ENCODE data around the gene ST6GALNAC5.

Gene ST6GALNAC5

DNA sequence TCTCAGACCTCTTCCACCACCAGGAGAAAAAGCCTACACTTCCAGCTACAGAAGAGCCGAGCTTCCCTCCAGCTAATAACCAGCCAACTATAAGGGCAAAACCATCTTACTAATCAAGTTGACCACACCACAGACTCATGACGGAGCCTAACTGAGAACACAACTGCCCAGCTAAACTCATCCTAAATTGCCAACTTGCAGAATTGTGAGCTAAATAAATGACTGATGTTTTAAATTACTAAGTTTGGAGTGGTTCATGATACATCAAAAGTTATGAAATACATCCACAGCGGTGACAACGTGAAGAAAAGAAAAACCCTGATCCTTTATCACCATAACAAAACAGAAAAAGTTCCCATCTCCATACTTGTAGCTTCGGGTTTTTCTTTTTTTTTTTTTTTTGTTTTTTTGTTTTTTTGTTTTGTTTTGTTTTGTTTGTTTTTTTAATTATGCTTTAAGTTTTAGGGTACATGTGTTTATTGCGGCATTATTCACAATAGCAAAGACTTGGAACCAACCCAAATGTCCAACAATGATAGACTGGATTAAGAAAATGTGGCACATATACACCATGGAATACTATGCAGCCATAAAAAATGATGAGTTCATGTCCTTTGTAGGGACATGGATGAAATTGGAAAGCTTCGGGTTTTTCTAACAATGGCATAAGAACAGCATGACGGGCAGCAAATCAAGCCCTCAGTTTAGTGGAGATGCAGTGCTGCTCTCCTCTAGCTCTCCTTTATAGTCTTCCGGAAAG is 229.4 kb downstream of the ST6GALNAC5 start:
- CTCF ChIA-PET: no interaction called here

DNA sequence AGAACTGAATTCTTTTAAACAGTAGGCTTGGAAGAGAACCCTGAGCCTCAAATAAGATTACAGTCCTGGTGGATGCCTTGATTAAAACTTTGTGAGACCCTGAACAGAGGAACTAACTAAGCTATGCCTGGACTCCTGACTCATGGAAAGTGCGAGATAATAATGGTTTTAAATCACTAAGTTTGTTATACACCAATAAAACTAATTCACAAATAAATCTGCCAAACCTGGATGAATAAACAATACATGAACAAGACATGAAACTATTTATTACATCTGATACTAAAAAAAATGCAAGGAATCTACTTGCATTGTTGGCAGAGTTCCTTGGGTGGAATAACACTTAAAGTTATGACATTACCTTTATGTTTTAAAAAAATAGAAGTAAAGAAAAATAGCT is 233.6 kb downstream of the ST6GALNAC5 start:
- H3K27ac ChIP-seq (ENCODE audit: extremely low read depth, low read depth, low read length): no peak overlapping the region
- ChIA-PET CTCF (interaction anchor here (0.6 kb wide), 1 partner anchor 338 kb away, joined by 4 read pairs; no protein-coding TSS in a partner anchor), POLR2A (no interaction called here)
- H3K9me3 ChIP-seq (ENCODE audit: control insufficient read depth, insufficient read depth, low read depth, low read length): no peaks in the 10 kb centered on the region
- TF ChIP-seq, protein P1, sequence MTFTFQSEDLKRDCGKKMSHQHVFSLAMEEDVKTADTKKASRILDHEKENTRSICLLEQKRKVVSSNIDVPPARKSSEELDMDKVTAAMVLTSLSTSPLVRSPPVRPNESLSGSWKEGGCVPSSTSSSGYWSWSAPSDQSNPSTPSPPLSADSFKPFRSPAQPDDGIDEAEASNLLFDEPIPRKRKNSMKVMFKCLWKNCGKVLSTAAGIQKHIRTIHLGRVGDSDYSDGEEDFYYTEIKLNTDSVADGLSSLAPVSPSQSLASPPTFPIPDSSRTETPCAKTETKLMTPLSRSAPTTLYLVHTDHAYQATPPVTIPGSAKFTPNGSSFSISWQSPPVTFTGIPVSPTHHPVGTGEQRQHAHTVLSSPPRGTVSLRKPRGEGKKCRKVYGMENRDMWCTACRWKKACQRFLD (tag by site-specific recombination; IDR thresholded peaks at IDR 0.05): no peak
- no peak for TF ChIP-seq ZSCAN23 (tag by site-specific recombination; IDR thresholded peaks at IDR 0.05)
- no peak for TF ChIP-seq ZXDB (tag by site-specific recombination; IDR thresholded peaks at IDR 0.05)
- no peak overlapping the region for H3K4me3 ChIP-seq (ENCODE audit: low read depth, low read length)
- H3K36me3 ChIP-seq (ENCODE audit: control insufficient read depth in 2 of 2, insufficient read depth in 1 of 2, low read length in 2 of 2): no peaks in the 10 kb centered on the region
- no peaks in the 10 kb centered on the region for H3K4me1 ChIP-seq (ENCODE audit: control insufficient read depth, insufficient read depth, low read length)

More for the DNA sequence above, 229.4 kb downstream of the ST6GALNAC5 start:
- Histone ChIP-seq H3K27ac (ENCODE audit: extremely low read depth, low read depth, low read length) (no peak overlapping the region), H3K4me3 (ENCODE audit: low read depth, low read length) (no peak overlapping the region), H3K4me1 (ENCODE audit: control insufficient read depth, insufficient read depth, low read length) (no peaks in the 10 kb centered on the region), H3K9me3 (ENCODE audit: control insufficient read depth, insufficient read depth, low read depth, low read length) (no peaks in the 10 kb centered on the region), H3K36me3 (ENCODE audit: control insufficient read depth in 2 of 2, insufficient read depth in 1 of 2, low read length in 2 of 2) (no peaks in the 10 kb centered on the region)
- POLR2A ChIA-PET: interaction anchor here (0.7 kb wide), 1 partner anchor 961 kb away, joined by 4 read pairs; no protein-coding TSS in a partner anchor
- TF ChIP-seq ZNF610 (tag by site-specific recombination; IDR thresholded peaks at IDR 0.05; ENCODE audit: borderline replicate concordance) (no peak), ZNF341 (tag by site-specific recombination; IDR thresholded peaks at IDR 0.05; ENCODE audit: low read depth) (no peak), ZNF146 (tag by site-specific recombination; IDR thresholded peaks at IDR 0.05) (peak; percentile 72), ZNF660 (tag by site-specific recombination; IDR thresholded peaks at IDR 0.05) (no peak)
- TF ChIP-seq, protein P2, sequence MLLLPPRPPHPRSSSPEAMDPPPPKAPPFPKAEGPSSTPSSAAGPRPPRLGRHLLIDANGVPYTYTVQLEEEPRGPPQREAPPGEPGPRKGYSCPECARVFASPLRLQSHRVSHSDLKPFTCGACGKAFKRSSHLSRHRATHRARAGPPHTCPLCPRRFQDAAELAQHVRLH (tag by site-specific recombination; IDR thresholded peaks at IDR 0.05): peak; percentile 68; the same call in 1 of the 2 replicates
- TF ChIP-seq, protein P3, sequence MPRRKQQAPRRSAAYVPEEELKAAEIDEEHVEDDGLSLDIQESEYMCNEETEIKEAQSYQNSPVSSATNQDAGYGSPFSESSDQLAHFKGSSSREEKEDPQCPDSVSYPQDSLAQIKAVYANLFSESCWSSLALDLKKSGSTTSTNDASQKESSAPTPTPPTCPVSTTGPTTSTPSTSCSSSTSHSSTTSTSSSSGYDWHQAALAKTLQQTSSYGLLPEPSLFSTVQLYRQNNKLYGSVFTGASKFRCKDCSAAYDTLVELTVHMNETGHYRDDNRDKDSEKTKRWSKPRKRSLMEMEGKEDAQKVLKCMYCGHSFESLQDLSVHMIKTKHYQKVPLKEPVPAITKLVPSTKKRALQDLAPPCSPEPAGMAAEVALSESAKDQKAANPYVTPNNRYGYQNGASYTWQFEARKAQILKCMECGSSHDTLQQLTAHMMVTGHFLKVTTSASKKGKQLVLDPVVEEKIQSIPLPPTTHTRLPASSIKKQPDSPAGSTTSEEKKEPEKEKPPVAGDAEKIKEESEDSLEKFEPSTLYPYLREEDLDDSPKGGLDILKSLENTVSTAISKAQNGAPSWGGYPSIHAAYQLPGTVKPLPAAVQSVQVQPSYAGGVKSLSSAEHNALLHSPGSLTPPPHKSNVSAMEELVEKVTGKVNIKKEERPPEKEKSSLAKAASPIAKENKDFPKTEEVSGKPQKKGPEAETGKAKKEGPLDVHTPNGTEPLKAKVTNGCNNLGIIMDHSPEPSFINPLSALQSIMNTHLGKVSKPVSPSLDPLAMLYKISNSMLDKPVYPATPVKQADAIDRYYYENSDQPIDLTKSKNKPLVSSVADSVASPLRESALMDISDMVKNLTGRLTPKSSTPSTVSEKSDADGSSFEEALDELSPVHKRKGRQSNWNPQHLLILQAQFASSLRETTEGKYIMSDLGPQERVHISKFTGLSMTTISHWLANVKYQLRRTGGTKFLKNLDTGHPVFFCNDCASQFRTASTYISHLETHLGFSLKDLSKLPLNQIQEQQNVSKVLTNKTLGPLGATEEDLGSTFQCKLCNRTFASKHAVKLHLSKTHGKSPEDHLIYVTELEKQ (tag by site-specific recombination; IDR thresholded peaks at IDR 0.05; ENCODE audit: borderline replicate concordance): no peak
- TF ChIP-seq, protein P1 (tag by site-specific recombination; IDR thresholded peaks at IDR 0.05): no peak

DNA sequence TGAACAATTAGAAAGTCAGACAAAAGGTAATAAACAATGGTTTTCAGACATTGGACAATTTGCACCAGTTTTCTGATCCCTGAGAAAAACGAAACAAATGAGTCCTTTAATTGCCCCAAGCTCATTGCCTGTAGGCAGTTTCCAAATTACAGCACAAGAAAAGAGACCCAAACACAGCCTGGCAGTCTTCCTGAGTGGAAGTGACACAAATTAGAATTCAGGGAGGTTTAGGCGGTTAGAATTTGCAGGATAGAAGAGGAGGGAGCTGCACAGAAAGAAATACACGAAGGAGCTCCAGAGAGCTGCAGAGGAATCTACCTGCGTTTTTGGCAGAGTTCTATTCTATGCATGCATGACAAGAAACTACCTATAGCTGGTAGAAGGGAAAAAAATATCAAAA is 236.2 kb downstream of the ST6GALNAC5 start:
- POLR2A ChIA-PET: interaction anchor here (0.6 kb wide), 1 partner anchor 127 kb away, joined by 4 read pairs; no protein-coding TSS in a partner anchor
- CTCF ChIA-PET: interaction anchor here (0.7 kb wide), 1 partner anchor 39 kb away, joined by 3 read pairs; no protein-coding TSS in a partner anchor
- TF ChIP-seq ZNF654 (tag by site-specific recombination; IDR thresholded peaks at IDR 0.05; ENCODE audit: low read depth) (no peak), ZNF184 (tag by site-specific recombination; IDR thresholded peaks at IDR 0.05) (no peak), SETDB1 (IDR thresholded peaks at IDR 0.05; ENCODE audit: insufficient read length, low read length) (no peak)
- TF ChIP-seq, protein P4, sequence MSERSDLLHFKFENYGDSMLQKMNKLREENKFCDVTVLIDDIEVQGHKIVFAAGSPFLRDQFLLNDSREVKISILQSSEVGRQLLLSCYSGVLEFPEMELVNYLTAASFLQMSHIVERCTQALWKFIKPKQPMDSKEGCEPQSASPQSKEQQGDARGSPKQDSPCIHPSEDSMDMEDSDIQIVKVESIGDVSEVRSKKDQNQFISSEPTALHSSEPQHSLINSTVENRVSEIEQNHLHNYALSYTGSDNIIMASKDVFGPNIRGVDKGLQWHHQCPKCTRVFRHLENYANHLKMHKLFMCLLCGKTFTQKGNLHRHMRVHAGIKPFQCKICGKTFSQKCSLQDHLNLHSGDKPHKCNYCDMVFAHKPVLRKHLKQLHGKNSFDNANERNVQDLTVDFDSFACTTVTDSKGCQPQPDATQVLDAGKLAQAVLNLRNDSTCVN (tag by site-specific recombination; optimal IDR thresholded peaks at IDR 0.05): no peak

More for the DNA sequence above, 236.2 kb downstream of the ST6GALNAC5 start:
- Histone ChIP-seq H3K27ac (ENCODE audit: extremely low read depth, low read depth, low read length) (no peak overlapping the region), H3K9me3 (ENCODE audit: control insufficient read depth, insufficient read depth, low read depth, low read length) (no peaks in the 10 kb centered on the region), H3K4me3 (ENCODE audit: low read depth, low read length) (no peak overlapping the region), H3K36me3 (ENCODE audit: control insufficient read depth in 2 of 2, insufficient read depth in 1 of 2, low read length in 2 of 2) (no peaks in the 10 kb centered on the region), H3K4me1 (ENCODE audit: control insufficient read depth, insufficient read depth, low read length) (no peaks in the 10 kb centered on the region)
